ENCODE results near the gene PTPRT.

- TF ChIP-seq CTCF (conservative IDR thresholded peaks at IDR 0.05 in 1 of 2, IDR thresholded peaks at IDR 0.05 in 1 of 2; ENCODE audit: low read depth in 1 of 2, low read length in 2 of 2) (no peak), EZH2 (IDR thresholded peaks at IDR 0.05; ENCODE audit: low read length, missing control alignments) (no peak)
These were observed 851.2 kb downstream of the PTPRT start for GRCh38 chr20:42338294-42339201.
